SU-DHL-6 (cell line): ENCODE results near the gene HDAC5.

Experiments
- EZH2phosphoT487 ChIP-seq: fragments of 200-600 bp; sonication (generic), shearing (Covaris generic); conservative IDR thresholded peaks from 2 replicates; pipeline ENCODE4 v1.6.1; 2018; ENCODE audit warnings: mild to moderate bottlenecking, antibody characterized with exemption, low read length, moderate library complexity, mixed read lengths
- TF ChIP-seq, protein P1 (sequence below): fragments of 200-600 bp; sonication (generic); IDR thresholded peaks from one replicate; pipeline ENCODE4 v1.5.1; 2017; ENCODE audit warnings: antibody characterized with exemption, mild to moderate bottlenecking, low read length, moderate library complexity; ENCODE audit not compliant: insufficient read depth, poor library complexity, severe bottlenecking

- TF ChIP-seq, protein P1, sequence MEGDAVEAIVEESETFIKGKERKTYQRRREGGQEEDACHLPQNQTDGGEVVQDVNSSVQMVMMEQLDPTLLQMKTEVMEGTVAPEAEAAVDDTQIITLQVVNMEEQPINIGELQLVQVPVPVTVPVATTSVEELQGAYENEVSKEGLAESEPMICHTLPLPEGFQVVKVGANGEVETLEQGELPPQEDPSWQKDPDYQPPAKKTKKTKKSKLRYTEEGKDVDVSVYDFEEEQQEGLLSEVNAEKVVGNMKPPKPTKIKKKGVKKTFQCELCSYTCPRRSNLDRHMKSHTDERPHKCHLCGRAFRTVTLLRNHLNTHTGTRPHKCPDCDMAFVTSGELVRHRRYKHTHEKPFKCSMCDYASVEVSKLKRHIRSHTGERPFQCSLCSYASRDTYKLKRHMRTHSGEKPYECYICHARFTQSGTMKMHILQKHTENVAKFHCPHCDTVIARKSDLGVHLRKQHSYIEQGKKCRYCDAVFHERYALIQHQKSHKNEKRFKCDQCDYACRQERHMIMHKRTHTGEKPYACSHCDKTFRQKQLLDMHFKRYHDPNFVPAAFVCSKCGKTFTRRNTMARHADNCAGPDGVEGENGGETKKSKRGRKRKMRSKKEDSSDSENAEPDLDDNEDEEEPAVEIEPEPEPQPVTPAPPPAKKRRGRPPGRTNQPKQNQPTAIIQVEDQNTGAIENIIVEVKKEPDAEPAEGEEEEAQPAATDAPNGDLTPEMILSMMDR = no peak
- no peak for TF ChIP-seq EZH2phosphoT487
Measured at GRCh38 chr17:44067545-44067940, 55.9 kb downstream of the HDAC5 start.
